PC-9 (cell line): ENCODE data around the gene TFPI2. TPM values are rescaled to one million over a fixed set of nuclear protein-coding genes. Genes with fewer than 3 reads are reported as not detected.

Experiments
- BruUV-seq: library from RNA; stranded (reverse); fragments of 400-500 nt; replicated peaks from 2 replicates; lab custom pipeline; 2021; lab: Mats Ljungman, UMichigan
- CTCF ChIA-PET: fragments of 300-600 bp; sonication (Branson Sonifier 250); formaldehyde crosslinking; loops from one replicate; lab custom pipeline; 2022; ENCODE audit warnings: antibody characterized with exemption; lab: Charles Lee
- POLR2A ChIA-PET: fragments of 300-600 bp; sonication (Branson Sonifier 250); formaldehyde crosslinking; loops from one replicate; lab custom pipeline; 2022; ENCODE audit warnings: antibody characterized with exemption; ENCODE audit not compliant: unreplicated experiment; lab: Charles Lee
- DNase-seq, 2 experiments: peaks; one replicate each; pipeline versions ENCODE4 v3.0.0 to v3.0.0-alpha.2; 2015 to 2022; ENCODE audit warnings: mixed read lengths in 1 of 2
- H2AFZ ChIP-seq: fragments of 200-600 bp; sonication (generic); 2 replicates; pipeline ENCODE4 v1.8.1; 2017; ENCODE audit warnings: antibody characterized with exemption
- H3F3A ChIP-seq: fragments of 200-600 bp; sonication (generic); 2 replicates; pipeline ENCODE4 v1.8.1; 2017; ENCODE audit warnings: antibody characterized with exemption, mild to moderate bottlenecking, low read depth; ENCODE audit not compliant: insufficient read depth
- H3K27ac ChIP-seq: fragments of 200-600 bp; sonication (generic); 2 replicates; pipeline ENCODE4 v1.6.1; 2016; ENCODE audit warnings: mixed run types
- H3K27me3 ChIP-seq: fragments of 200-600 bp; sonication (generic); 2 replicates; pipeline ENCODE4 v1.6.1; 2016; ENCODE audit warnings: low read depth, mixed run types; ENCODE audit not compliant: insufficient read depth
- H3K36me3 ChIP-seq: fragments of 200-600 bp; sonication (generic); 2 replicates; pipeline ENCODE4 v1.6.1; 2016; ENCODE audit warnings: low read depth, mixed run types
- H3K4me1 ChIP-seq: fragments of 200-600 bp; sonication (generic); replicated peaks from 2 replicates; pipeline ENCODE4 v1.6.1; 2016; ENCODE audit warnings: mixed run types; ENCODE audit not compliant: insufficient read depth
- H3K4me2 ChIP-seq: fragments of 200-600 bp; sonication (generic); 2 replicates; pipeline ENCODE4 v1.6.1; 2017; ENCODE audit warnings: mixed run types
- H3K4me3 ChIP-seq: fragments of 200-600 bp; sonication (generic); 2 replicates; pipeline ENCODE4 v1.6.1; 2016; ENCODE audit warnings: mixed run types
- H3K79me2 ChIP-seq: fragments of 200-600 bp; sonication (generic); 2 replicates; pipeline ENCODE4 v1.6.1; 2017; ENCODE audit warnings: low read depth, mixed run types
- H3K9me2 ChIP-seq: fragments of 200-600 bp; sonication (generic); 2 replicates; pipeline ENCODE4 v1.8.1; 2017; ENCODE audit warnings: mild to moderate bottlenecking; ENCODE audit not compliant: insufficient read depth
- H3K9me3 ChIP-seq: fragments of 200-600 bp; sonication (generic); 2 replicates; pipeline ENCODE4 v1.8.1; 2016; ENCODE audit warnings: low read depth; ENCODE audit not compliant: insufficient read depth
- H4K20me1 ChIP-seq: fragments of 200-600 bp; sonication (generic); 2 replicates; pipeline ENCODE4 v1.8.1; 2017; ENCODE audit not compliant: insufficient read depth
- CTCF ChIP-seq: fragments of 200-600 bp; sonication (generic); conservative IDR thresholded peaks from 2 replicates; pipeline ENCODE4 v1.6.1; 2017; ENCODE audit warnings: mixed run types, antibody characterized with exemption, mild to moderate bottlenecking, moderate library complexity
- EZH2 ChIP-seq: fragments of 200-600 bp; sonication (generic); IDR thresholded peaks from 2 replicates; pipeline ENCODE4 v1.8.0; 2017; ENCODE audit warnings: antibody characterized with exemption, low read depth
- intact Hi-C: fragments of 100-400 bp; cut with micrococcal nuclease; formaldehyde crosslinking; loops from one replicate; pipeline ENCODE4 v1.10.0; 2022; ENCODE audit not compliant: unreplicated experiment
- total RNA-seq: library from RNA; stranded (reverse); gene quantifications from 2 replicates; pipeline ENCODE4 v1.2.3, GENCODE V29; 2021

The TFPI2 gene
- total RNA-seq, 1 experiment from 2014 or later = 67.3 TPM

GRCh38 chr7:93861325-93861949 lies 29.1 kb downstream of the TFPI2 start:
- H3K4me2 ChIP-seq = no peak overlapping the region
- no peaks in the 10 kb centered on the region for H3K79me2 ChIP-seq
- intact Hi-C loops = no loop called here
- no peak for DNase-seq
- TF ChIP-seq EZH2 = no peak
- TF ChIP-seq CTCF = peak; percentile 54; the same call in 1 of the 2 replicates
- no peaks in the 10 kb centered on the region for H4K20me1 ChIP-seq
- CTCF ChIA-PET = no interaction called here
- no peaks in the 10 kb centered on the region for H3K27me3 ChIP-seq
- peaks cover 3% of the 10 kb centered on the region; the same call in 1 of the 2 replicates for H3K9me3 ChIP-seq
- H2AFZ ChIP-seq = no peak overlapping the region
- H3K9me2 ChIP-seq = no peaks in the 10 kb centered on the region
- no peaks in the 10 kb centered on the region for H3F3A ChIP-seq
- BruUV-seq = no TSS peak
- POLR2A ChIA-PET = no interaction called here
- H3K36me3 ChIP-seq = no peaks in the 10 kb centered on the region
- no peak overlapping the region for H3K4me3 ChIP-seq
- H3K27ac ChIP-seq = no peak overlapping the region
- peaks cover 4% of the 10 kb centered on the region; the same call in 1 of the 2 replicates for H3K4me1 ChIP-seq

GRCh38 chr7:93860261-93860660 lies 30.3 kb downstream of the TFPI2 start:
- ChIA-PET CTCF (no interaction called here), POLR2A (no interaction called here)
- H3K36me3 ChIP-seq = no peaks in the 10 kb centered on the region
- H3K79me2 ChIP-seq = no peaks in the 10 kb centered on the region
- no peak overlapping the region for H2AFZ ChIP-seq
- no peak for TF ChIP-seq EZH2
- TF ChIP-seq CTCF = no peak
- peaks cover 3% of the 10 kb centered on the region; the same call in 1 of the 2 replicates for H3K9me3 ChIP-seq
- BruUV-seq = no TSS peak
- peaks cover 10% of the 10 kb centered on the region; the same call in 1 of the 2 replicates for H3K4me1 ChIP-seq
- H3K27me3 ChIP-seq = no peaks in the 10 kb centered on the region
- intact Hi-C loops = no loop called here
- no peaks in the 10 kb centered on the region for H3F3A ChIP-seq
- H3K27ac ChIP-seq = no peak overlapping the region
- H4K20me1 ChIP-seq = no peaks in the 10 kb centered on the region
- no peak overlapping the region for H3K4me3 ChIP-seq
- no peaks in the 10 kb centered on the region for H3K9me2 ChIP-seq
- DNase-seq = no peak
- no peak overlapping the region for H3K4me2 ChIP-seq

GRCh38 chr7:93858857-93859256 lies 31.7 kb downstream of the TFPI2 start:
- Histone ChIP-seq H3K36me3 (no peaks in the 10 kb centered on the region), H3F3A (no peaks in the 10 kb centered on the region), H2AFZ (no peak overlapping the region), H3K4me3 (no peak overlapping the region), H3K27me3 (no peaks in the 10 kb centered on the region), H3K4me2 (no peak overlapping the region), H4K20me1 (no peaks in the 10 kb centered on the region), H3K79me2 (no peaks in the 10 kb centered on the region), H3K4me1 (peaks cover 10% of the 10 kb centered on the region; the same call in 1 of the 2 replicates), H3K27ac (no peak overlapping the region), H3K9me3 (peaks cover 3% of the 10 kb centered on the region; the same call in 1 of the 2 replicates), H3K9me2 (no peaks in the 10 kb centered on the region)
- ChIA-PET CTCF (no interaction called here), POLR2A (no interaction called here)
- TF ChIP-seq CTCF = no peak
- TF ChIP-seq EZH2 = no peak
- intact Hi-C loops = no loop called here
- no peak for DNase-seq
- no TSS peak for BruUV-seq
